Stimulated activated CD8-positive, alpha-beta memory T cell treated with anti-CD3 and anti-CD28 coated beads, Interleukin-15, amount 100 ng/mL, for 1 hour (primary cell): ENCODE data around the gene NFYC.

Experiments used
- DNase-seq: peaks from one replicate; pipeline ENCODE4 v3.0.0-alpha.2; 2020; ENCODE audit warnings: low read depth

Gene NFYC

GRCh38 chr1:40739455-40740008 is 48.0 kb downstream of the NFYC start:
- no peak for DNase-seq

- DNase-seq, result no peak
Measured at GRCh38 chr1:40740039-40740996, 48.8 kb downstream of the NFYC start.

GRCh38 chr1:40740997-40741736 is 49.7 kb downstream of the NFYC start:
- no peak for DNase-seq

- no peak for DNase-seq
Measured at GRCh38 chr1:40742363-40743061, 51.0 kb downstream of the NFYC start.

- no peak for DNase-seq
Measured at GRCh38 chr1:40743452-40743851, 51.9 kb downstream of the NFYC start.

DNA sequence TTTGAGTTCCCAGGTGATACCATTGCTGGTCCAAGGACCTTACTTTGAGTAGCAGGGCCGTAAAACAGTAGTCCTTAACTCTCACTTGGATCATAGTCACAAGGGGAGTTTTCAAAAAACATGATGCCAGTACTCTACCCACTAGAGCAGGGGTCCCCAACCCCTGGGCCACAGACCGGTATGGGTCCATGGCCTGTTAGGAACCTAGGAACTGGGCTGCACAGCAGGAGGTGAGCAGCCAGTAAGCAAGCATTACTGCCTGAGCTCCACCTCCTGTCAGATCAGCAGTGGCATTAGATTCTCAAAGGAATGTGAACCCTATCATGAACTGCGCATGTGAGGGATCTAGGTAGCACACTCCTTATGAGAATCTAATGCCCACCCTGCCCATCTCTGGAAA is 52.4 kb downstream of the NFYC start:
- DNase-seq, result no peak

- no peak for DNase-seq
Measured at GRCh38 chr1:40745176-40745575, 53.7 kb downstream of the NFYC start.

- DNase-seq, result no peak
Measured at GRCh38 chr1:40746344-40747090, 55.0 kb downstream of the NFYC start.

- no peak for DNase-seq
Measured at GRCh38 chr1:40748841-40749718, 57.6 kb downstream of the NFYC start.

- no peak for DNase-seq
Measured at GRCh38 chr1:40749817-40750216, 58.3 kb downstream of the NFYC start.

GRCh38 chr1:40750451-40750908 is 59.0 kb downstream of the NFYC start:
- DNase-seq, result no peak

- no peak for DNase-seq
Measured at GRCh38 chr1:40751802-40752201, 60.3 kb downstream of the NFYC start.

GRCh38 chr1:40753142-40753882 is 61.8 kb downstream of the NFYC start:
- no peak for DNase-seq

- DNase-seq, result no peak
Measured at GRCh38 chr1:40754201-40754600, 62.7 kb downstream of the NFYC start.

DNA sequence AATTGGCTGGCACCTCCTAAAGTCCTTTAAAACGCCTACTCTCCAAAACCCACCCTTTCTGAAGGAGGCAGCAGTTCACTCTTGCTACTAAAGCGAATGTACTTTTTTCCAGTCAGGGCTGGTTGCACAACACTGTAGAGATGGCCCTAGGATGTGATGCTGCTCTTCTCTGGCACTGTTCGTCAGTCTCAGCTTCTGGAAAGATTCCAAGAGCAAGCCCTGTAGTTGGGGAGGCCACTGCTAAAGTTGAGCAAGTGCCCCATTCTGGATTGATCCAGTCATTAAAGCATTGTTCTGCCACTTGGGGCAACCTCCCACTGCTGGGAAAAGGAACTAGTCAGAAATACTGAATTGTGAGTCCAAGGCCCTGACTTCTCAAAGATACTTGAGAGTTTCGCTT is 63.6 kb downstream of the NFYC start:
- DNase-seq, result no peak

DNA sequence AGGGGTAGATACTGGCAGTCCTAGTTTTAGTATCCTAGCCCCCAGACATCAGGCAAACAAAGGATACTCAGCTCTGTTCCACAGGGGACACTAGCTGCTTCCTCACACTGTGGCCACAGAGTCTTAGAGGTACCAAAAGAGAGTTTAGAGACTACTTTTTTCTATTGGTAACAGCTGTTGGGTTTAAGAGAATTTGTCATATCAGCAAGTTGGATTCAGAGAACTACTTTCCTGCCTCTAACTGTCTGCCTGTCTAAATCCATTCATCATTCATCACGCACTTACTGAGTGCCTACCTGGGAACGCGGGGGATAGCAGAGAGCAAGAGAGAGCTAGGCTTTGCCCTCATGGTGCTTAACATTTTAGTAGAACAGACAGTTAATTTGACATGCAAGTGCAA is 65.0 kb downstream of the NFYC start:
- DNase-seq, result no peak

- DNase-seq, result no peak
Measured at GRCh38 chr1:40757084-40757483, 65.6 kb downstream of the NFYC start.

GRCh38 chr1:40758004-40758403 is 66.5 kb downstream of the NFYC start:
- DNase-seq, result no peak

GRCh38 chr1:40758578-40759343 is 67.3 kb downstream of the NFYC start:
- DNase-seq, result no peak
